CD14-positive monocyte (primary cell): ENCODE data around the gene PHC2. TPM values are rescaled to one million over a fixed set of nuclear protein-coding genes. Genes with fewer than 3 reads are reported as not detected.
A peak's percentile ranks its signal among the peaks of the same experiment; 100 is the strongest.

Source experiments
- DNase-seq, 3 donors: peaks; one replicate each; pipeline ENCODE4 v3.0.0-alpha.2; 2011 to 2022
- H2AFZ ChIP-seq: 2 replicates; pipeline ENCODE4 v1.6.0; 2012; ENCODE audit warnings: mild to moderate bottlenecking, low read depth, low read length, inconsistent platforms; ENCODE audit not compliant: insufficient read depth, poor library complexity, severe bottlenecking
- H3K27ac ChIP-seq, 2 donors: 1 replicate in 1 of 2; 2 replicates in 1 of 2; pipeline ENCODE4 v1.5.1; 2012 to 2013; ENCODE audit warnings: low read length in 2 of 2, control low read depth in 1 of 2, inconsistent platforms in 1 of 2, low read depth in 1 of 2, mild to moderate bottlenecking in 1 of 2
- H3K27me3 ChIP-seq, 2 donors: one replicate each; pipeline versions ENCODE4 v1.6.0 to v1.6.1; 2011 to 2013; ENCODE audit warnings: low read length in 2 of 2; ENCODE audit not compliant: control insufficient read depth in 2 of 2, insufficient read depth in 2 of 2
- H3K36me3 ChIP-seq, 2 donors: replicated peaks in 1 of 2; 1 replicate in 1 of 2; 2 replicates in 1 of 2; pipeline versions ENCODE4 v1.5.1 to v1.6.1; 2012 to 2013; ENCODE audit warnings: low read length in 2 of 2, control low read depth in 1 of 2, inconsistent platforms in 1 of 2, mild to moderate bottlenecking in 1 of 2; ENCODE audit not compliant: insufficient read depth in 2 of 2, control insufficient read depth in 1 of 2
- H3K4me1 ChIP-seq, 2 donors: 1 replicate in 1 of 2; 2 replicates in 1 of 2; pipeline versions ENCODE4 v1.5.1 to v1.6.1; 2012 to 2013; ENCODE audit warnings: low read length in 2 of 2, control low read depth in 1 of 2, inconsistent platforms in 1 of 2, mild to moderate bottlenecking in 1 of 2, moderate library complexity in 1 of 2; ENCODE audit not compliant: insufficient read depth in 2 of 2, control insufficient read depth in 1 of 2
- H3K4me2 ChIP-seq: replicated peaks from 2 replicates; pipeline ENCODE3; 2012; ENCODE audit warnings: low read length, moderate library complexity, mild to moderate bottlenecking; ENCODE audit not compliant: poor library complexity, severe bottlenecking; ENCODE audit errors: extremely low read depth
- H3K4me3 ChIP-seq, 3 experiments: fragments of 200-600 bp in 1 of 3; sonication (generic) in 1 of 3; replicated peaks in 1 of 3; 1 replicate in 2 of 3; 2 replicates in 1 of 3; pipeline ENCODE4 v1.5.1; 2011 to 2013; ENCODE audit warnings: low read length in 3 of 3, mild to moderate bottlenecking in 3 of 3, control low read depth in 2 of 3, low read depth in 2 of 3, inconsistent platforms in 1 of 3, moderate library complexity in 1 of 3
- H3K79me2 ChIP-seq: 2 replicates; pipeline ENCODE4 v1.6.0; 2012; ENCODE audit warnings: mild to moderate bottlenecking, control low read depth, inconsistent platforms, low read length, moderate library complexity; ENCODE audit not compliant: insufficient read depth
- H3K9ac ChIP-seq: 2 replicates; pipeline ENCODE4 v1.6.0; 2017; ENCODE audit warnings: low read length, mild to moderate bottlenecking; ENCODE audit not compliant: insufficient read depth, poor library complexity, severe bottlenecking
- H3K9me3 ChIP-seq, 2 donors: replicated peaks in 1 of 2; 1 replicate in 1 of 2; 2 replicates in 1 of 2; pipeline versions ENCODE4 v1.5.1 to v1.6.1; 2012 to 2013; ENCODE audit warnings: low read length in 2 of 2, control low read depth in 1 of 2; ENCODE audit not compliant: control insufficient read depth in 1 of 2, insufficient read depth in 1 of 2
- H4K20me1 ChIP-seq: 2 replicates; pipeline ENCODE4 v1.6.0; 2012; ENCODE audit warnings: mild to moderate bottlenecking, low read length, control low read depth, moderate library complexity; ENCODE audit not compliant: insufficient read depth
- H3K27ac Mint-ChIP-seq, 7 donors: one replicate each; pipeline ENCODE4 v1.8.0; 2020; ENCODE audit warnings: mild to moderate bottlenecking in 7 of 7, mixed read lengths in 7 of 7, moderate library complexity in 6 of 7, inconsistent platforms in 2 of 7
- H3K27me3 Mint-ChIP-seq, 3 donors: one replicate each; pipeline ENCODE4 v1.8.0; 2021 to 2022; ENCODE audit warnings: low read depth in 3 of 3, mild to moderate bottlenecking in 3 of 3, mixed read lengths in 3 of 3, moderate library complexity in 3 of 3, inconsistent platforms in 1 of 3
- H3K36me3 Mint-ChIP-seq, 2 donors: one replicate each; pipeline ENCODE4 v1.8.0; 2020; ENCODE audit warnings: mixed read lengths in 2 of 2, inconsistent platforms in 1 of 2, mild to moderate bottlenecking in 1 of 2
- H3K4me1 Mint-ChIP-seq: one replicate; pipeline ENCODE4 v1.8.0; 2020; ENCODE audit warnings: mild to moderate bottlenecking, mixed read lengths
- H3K4me3 Mint-ChIP-seq, 2 donors: one replicate each; pipeline ENCODE4 v1.8.0; 2020; ENCODE audit warnings: mild to moderate bottlenecking in 2 of 2, mixed read lengths in 2 of 2, moderate library complexity in 1 of 2
- H3K9me3 Mint-ChIP-seq, 7 donors: one replicate each; pipeline ENCODE4 v1.8.0; 2020 to 2022; ENCODE audit warnings: mixed read lengths in 7 of 7, mild to moderate bottlenecking in 6 of 7, moderate library complexity in 6 of 7, inconsistent platforms in 2 of 7
- WGBS: methylation state at CpG from one replicate; pipeline ENCODE4 v1.1.5; 2013; ENCODE audit warnings: missing lambda C conversion rate; ENCODE audit not compliant: insufficient coverage; 5-methylcytosine and 5-hydroxymethylcytosine counted together
- intact Hi-C, 2 donors: fragments of 100-400 bp; cut with micrococcal nuclease; formaldehyde crosslinking; loops; one replicate each; pipeline versions ENCODE4 v1.15.0 to v1.15.1; 2023
- polyA plus RNA-seq, 3 donors: library from polyadenylated mRNA; depleted of rRNA in 1 of 3; unstranded in 2 of 3; stranded (reverse) in 1 of 3; fragments of 300-500 nt in 2 of 3; fragments of >200 nt in 1 of 3; fragmentation: Illumina TruSeq in 2 of 3; gene quantifications; 1 replicate in 2 of 3; 2 replicates in 1 of 3; pipeline ENCODE4 v1.2.3, GENCODE V29; 2012 to 2021
- TF ChIP-seq, protein P1 (sequence below): fragments of 200-600 bp; IDR thresholded peaks from one replicate; pipeline ENCODE4 v1.8.0; 2022; ENCODE audit warnings: antibody characterized with exemption, mild to moderate bottlenecking

Gene PHC2
- polyA plus RNA-seq, 3 donors, result 18.9 to 85.3 (median 53.1) TPM

DNA sequence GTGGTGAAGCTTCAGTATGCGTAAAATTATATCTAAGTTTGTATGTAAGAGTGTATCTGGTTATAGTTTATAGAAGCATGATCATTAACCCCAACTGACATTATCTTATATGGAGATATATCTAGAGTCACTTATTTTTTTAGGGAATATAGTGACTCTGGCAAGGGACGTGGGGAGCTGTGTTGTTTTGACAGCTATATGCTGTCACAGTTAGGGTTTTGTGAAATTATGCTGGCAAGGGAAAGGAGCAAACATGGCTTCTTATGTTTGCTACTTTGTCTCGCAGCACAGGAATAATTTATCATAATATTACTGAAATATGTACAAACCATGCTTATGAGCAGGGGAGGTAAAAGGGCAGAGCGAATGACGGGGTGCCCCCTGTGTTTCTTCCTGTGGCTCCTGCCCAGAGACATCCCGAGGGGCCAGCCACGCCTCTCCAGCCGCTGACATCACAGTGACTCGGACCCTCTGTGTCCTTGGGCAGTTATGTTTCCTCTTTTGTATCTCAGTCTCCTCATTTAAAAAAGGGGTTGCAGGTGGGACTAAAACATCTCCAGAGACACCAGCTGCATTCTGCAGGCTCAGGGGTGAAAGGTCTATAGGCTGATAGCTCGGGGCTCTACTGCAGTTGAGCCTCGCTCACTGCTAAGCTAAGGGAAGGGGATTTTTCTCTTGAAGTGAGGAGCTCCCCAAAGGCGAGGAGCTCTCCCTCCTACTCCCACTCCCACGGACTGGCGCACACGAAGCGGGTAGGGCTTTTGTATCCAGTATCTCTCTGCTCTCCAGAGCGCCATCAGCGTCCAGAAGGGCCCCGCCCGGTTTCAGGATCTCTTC is 124.9 kb downstream of the PHC2 start:
- peak overlapping the region in 1 of 3 experiments; percentile 54 for H3K4me3 ChIP-seq
- H3K9me3 ChIP-seq, result no peaks in the 10 kb centered on the region
- Mint-ChIP-seq H3K36me3 (peaks cover 5 to 9% of the 10 kb centered on the region in 2 donors), H3K27me3 (peaks cover 23 to 36% (median 31%) of the 10 kb centered on the region in 3 donors), H3K4me1 (peaks cover 17% of the 10 kb centered on the region), H3K27ac (no peak overlapping the region), H3K4me3 (peak overlapping the region in 1 of 2 donors; percentile 85), H3K9me3 (peaks cover 0 to 16% (median 7%) of the 10 kb centered on the region in 7 donors)
- peaks cover 0 to 2% of the 10 kb centered on the region in 2 donors for H3K36me3 ChIP-seq
- H3K27ac ChIP-seq, result no peak overlapping the region
- peaks cover 6 to 11% of the 10 kb centered on the region in 2 donors for H3K4me1 ChIP-seq
- no peak for DNase-seq
- peak overlapping the region; percentile 69 for H2AFZ ChIP-seq
- H3K79me2 ChIP-seq, result no peaks in the 10 kb centered on the region
- H3K9ac ChIP-seq, result peak overlapping the region; percentile 21
- WGBS, result 47% methylated on average over 7 of the region's 20 CpGs
- intact Hi-C loops, result no loop called here
- no peaks in the 10 kb centered on the region for H4K20me1 ChIP-seq
- peaks cover 9 to 22% of the 10 kb centered on the region in 2 donors for H3K27me3 ChIP-seq
- peak overlapping the region; percentile 64 for H3K4me2 ChIP-seq
- TF ChIP-seq, protein P1, sequence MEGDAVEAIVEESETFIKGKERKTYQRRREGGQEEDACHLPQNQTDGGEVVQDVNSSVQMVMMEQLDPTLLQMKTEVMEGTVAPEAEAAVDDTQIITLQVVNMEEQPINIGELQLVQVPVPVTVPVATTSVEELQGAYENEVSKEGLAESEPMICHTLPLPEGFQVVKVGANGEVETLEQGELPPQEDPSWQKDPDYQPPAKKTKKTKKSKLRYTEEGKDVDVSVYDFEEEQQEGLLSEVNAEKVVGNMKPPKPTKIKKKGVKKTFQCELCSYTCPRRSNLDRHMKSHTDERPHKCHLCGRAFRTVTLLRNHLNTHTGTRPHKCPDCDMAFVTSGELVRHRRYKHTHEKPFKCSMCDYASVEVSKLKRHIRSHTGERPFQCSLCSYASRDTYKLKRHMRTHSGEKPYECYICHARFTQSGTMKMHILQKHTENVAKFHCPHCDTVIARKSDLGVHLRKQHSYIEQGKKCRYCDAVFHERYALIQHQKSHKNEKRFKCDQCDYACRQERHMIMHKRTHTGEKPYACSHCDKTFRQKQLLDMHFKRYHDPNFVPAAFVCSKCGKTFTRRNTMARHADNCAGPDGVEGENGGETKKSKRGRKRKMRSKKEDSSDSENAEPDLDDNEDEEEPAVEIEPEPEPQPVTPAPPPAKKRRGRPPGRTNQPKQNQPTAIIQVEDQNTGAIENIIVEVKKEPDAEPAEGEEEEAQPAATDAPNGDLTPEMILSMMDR, result no peak

DNA sequence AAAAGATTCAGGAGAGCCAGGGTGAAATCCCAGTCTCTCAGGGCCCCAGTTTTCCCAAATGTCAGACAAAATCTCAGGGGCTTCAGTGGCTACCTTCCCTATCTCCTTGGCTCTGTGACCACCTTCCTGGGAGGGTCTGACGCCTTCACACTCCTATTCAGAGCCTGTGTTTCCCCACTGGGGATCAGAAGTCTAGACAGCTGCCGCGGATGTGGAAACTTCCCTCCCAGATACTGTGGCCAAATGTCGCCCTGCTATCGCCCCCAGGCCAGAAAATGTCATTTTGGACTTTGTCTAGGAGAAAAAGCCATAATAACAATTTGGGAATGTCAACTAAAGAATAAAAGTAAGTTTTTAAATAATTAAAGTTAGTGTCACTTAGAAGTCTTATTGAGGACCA is 125.9 kb downstream of the PHC2 start:
- no peaks in the 10 kb centered on the region for H3K9me3 ChIP-seq
- WGBS, result 80% methylated on average over 1 of the region's 5 CpGs
- no peak for DNase-seq
- Mint-ChIP-seq H3K9me3 (peaks cover 0 to 16% (median 7%) of the 10 kb centered on the region in 7 donors), H3K4me1 (peaks cover 21% of the 10 kb centered on the region), H3K4me3 (no peak overlapping the region), H3K27me3 (peaks cover 23 to 36% (median 31%) of the 10 kb centered on the region in 3 donors), H3K36me3 (peaks cover 10 to 14% of the 10 kb centered on the region in 2 donors), H3K27ac (no peak overlapping the region)
- TF ChIP-seq, protein P1, result no peak
- no peak overlapping the region for H3K4me3 ChIP-seq
- H3K36me3 ChIP-seq, result peaks cover 3 to 12% of the 10 kb centered on the region in 2 donors
- no peak overlapping the region for H2AFZ ChIP-seq
- peaks cover 9 to 22% of the 10 kb centered on the region in 2 donors for H3K27me3 ChIP-seq
- H3K27ac ChIP-seq, result no peak overlapping the region
- H3K9ac ChIP-seq, result no peak overlapping the region
- H3K79me2 ChIP-seq, result no peaks in the 10 kb centered on the region
- intact Hi-C loops, result no loop called here
- H3K4me2 ChIP-seq, result no peak overlapping the region
- peaks cover 10 to 18% of the 10 kb centered on the region in 2 donors for H3K4me1 ChIP-seq
- no peaks in the 10 kb centered on the region for H4K20me1 ChIP-seq
